Smooth muscle cell of the brain vasculature (primary cell): ENCODE measurements around the gene PP2D1.
"Not testable (repeated sequence)": the region's sequence is repeated elsewhere in the genome, so short reads cannot be mapped to it uniquely, and the experiment has no call there.

Source experiments
- DNase-seq: peaks from one replicate; pipeline ENCODE4 v3.0.0-alpha.2; 2012; ENCODE audit warnings: low read depth, low spot score

Gene PP2D1

DNA sequence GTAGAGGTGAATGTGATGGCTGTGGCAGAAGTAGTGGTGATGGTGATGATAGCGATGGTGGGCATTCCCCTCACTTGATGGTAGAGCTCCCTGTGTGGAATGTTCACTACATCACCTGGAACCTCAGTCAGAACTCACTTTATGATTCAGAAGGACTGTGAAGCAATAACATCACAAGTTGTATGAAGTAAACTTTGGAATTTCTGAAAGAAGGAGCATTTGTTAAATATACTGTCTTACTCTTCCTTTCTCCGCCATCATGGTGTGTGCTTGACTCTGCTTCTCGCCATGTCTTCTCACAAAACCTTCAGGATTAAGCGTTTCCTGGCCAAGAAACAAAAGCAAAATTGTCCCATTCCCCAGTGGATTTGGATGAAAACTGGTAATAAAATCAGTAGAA lies at the start of gene PP2D1:
PP2D1 (minus strand) TSS at position 101 of the 400 bp plus-strand sequence. CDS start 192 bp downstream, outside the sequence.
- no peak for DNase-seq

DNA sequence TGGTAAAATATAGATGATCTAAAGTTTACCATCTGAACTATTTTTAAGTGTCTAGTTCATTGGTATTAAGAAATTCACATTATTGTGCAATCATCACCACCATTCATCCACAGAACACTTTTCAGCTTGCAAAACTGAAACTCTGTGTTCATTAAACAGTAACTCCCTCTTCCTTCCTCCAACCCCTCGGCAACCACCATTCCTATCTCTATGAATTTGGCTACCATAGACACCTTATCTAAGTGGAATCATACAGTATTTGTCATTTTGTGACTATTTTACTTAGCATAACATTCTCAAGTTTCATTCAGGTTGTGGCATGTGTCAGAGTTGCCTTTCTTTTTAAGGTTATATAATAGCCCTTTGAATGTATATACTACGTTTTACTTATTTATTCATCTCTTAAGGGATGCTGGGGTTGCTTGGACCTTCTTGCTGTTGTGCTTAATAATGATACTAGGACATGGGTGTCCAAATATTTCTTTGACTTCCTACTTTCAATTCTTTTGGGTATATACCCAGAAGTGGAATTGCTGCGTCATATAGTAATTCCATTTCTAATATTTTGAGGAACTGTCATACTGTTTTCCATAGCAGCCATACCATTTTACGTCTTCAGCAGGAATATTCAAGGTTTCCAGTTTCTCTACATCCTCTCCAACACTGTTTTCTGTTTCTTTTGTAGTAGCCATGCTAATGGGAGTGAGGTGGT lies 49.1 kb upstream of the PP2D1 start:
- DNase-seq = no peak

DNA sequence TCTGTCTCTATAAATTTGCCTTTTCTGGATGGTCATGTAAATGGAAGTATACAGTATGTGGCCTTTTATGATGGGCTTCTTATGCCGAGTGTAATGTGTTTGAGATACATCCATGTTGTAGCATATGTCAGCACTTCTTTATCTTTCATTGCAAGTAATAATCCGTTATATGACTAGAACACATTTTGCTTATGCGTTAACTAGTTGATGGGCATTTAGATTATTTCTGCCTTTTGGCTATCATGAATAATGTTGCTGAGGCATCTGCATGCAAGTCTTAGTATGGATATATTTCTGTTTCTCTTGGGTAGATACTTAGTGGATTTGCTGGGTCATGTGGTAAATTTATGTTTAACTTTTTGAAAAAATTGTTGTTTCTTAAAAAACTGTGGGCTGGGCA lies 47.9 kb upstream of the PP2D1 start:
- DNase-seq = no peak

GRCh38 chr3:20057612-20058180 lies 45.6 kb upstream of the PP2D1 start:
- DNase-seq = no peak

- DNase-seq = no peak
Measured at GRCh38 chr3:20056725-20057611, 44.9 kb upstream of the PP2D1 start.

GRCh38 chr3:20055842-20056241 lies 43.8 kb upstream of the PP2D1 start:
- no peak for DNase-seq

DNA sequence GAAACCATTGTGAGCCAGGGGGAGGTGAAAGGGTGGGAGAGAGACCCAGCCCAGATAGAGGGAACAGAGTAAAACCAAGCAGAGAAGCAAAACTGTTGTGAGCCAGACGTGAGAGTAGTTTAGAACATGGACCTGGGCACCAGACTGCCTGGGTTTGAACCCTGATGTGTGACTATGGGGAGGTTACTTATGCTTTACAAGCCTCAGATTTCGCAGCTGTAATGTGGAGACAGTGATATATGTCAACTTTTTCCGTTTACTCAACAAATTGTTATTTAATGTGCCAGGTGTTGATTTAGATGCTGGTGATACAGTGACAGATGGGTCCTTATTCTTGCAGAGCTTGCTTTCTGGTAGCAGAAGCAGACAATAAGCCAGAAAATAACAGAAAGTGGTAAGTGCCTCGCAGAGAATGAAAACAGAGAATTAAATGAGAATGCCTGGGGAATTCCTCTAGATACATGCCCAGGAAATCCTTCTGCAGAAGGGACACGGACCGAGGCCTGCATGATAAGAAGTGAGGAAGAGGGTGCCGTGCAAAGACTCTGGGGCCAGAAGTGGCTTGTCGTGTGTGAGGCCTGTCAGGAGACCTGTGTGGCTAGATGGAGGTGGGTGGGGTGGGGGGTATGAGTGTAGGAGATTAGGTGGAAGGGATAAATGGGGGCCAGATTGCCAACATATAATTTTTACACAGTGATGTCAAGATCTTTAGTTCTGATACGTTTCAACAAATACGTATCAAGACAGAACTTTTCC lies 43.1 kb upstream of the PP2D1 start:
- no peak for DNase-seq

DNA sequence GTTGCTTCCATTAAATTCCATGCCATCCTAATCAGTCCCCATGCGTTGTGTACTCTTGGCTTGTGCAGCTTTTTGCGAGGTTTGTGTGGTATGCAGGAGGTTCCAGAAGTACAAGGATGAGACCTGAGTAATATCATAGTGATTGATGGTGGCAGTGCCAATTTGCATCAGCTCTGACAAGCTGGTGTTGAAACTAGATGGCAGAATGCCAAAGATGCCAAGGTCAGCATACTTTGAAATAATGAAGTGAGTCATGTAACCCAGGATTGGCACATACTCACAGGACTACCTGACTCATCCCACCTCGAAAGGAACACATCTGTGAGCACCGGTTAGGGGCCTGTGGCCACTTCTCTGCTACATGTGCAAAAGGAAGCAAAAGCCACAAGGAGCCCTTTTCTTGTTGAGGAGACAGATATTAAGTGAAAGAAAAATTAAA lies 42.5 kb upstream of the PP2D1 start:
- DNase-seq = no peak

GRCh38 chr3:20052851-20053250 lies 40.8 kb upstream of the PP2D1 start:
- DNase-seq = no peak

DNA sequence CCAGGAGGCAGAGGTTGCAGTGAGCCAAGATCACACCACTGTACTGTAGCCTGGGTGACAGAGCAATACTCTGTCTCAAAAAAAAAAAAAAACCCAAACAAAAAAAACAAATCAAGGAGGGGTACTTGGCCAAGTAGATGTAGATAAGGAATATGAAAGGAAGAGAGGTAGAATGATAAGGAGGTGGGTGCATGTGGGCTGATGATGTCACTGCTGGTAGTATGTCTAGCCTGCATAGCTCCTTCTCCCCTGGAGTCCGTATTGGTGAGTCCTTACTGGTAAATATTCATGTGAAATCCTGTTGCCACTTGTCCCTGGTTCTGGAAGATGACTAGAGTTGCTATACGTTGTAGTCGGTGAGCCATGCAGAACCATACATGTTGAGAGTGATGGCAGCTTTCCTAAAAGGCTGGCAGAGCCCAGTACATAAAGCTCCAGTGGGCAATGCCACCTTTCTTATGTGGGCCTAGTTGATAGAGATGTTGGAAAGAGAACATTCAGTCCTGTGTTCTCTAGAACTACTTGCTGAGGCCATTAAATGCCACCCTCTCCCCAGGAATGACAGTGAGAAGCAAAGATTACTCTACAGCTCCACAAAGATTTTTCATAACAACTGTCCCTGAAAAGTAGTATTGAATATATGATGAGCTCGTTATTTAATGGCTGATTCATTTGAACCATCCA lies 39.2 kb upstream of the PP2D1 start:
- DNase-seq = no peak

GRCh38 chr3:20047976-20048883 lies 36.2 kb upstream of the PP2D1 start:
- no peak for DNase-seq

GRCh38 chr3:20047341-20047779 lies 35.3 kb upstream of the PP2D1 start:
- DNase-seq = no peak

GRCh38 chr3:20046556-20046955 lies 34.5 kb upstream of the PP2D1 start:
- DNase-seq = no peak

DNA sequence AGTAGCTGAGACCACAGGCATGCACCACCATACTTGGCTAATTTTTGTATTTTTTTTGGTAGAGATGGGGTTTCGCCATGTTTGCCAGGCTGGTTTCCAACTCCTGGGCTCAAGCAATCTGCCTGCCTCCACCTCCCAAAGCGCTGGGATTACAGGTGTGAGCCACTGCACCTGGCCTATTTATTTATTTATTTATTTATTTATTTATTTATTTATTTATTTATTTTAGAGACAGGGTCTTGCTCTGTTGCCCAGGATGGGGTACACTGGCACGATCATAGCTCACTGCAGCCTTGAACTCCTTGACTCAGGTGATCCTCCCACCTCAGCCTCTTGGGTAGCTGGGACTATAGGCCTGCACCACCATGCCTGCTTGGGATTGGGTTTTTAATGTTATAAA lies 33.1 kb upstream of the PP2D1 start:
- not testable (repeated sequence) for DNase-seq

- no peak for DNase-seq
Measured at GRCh38 chr3:20043825-20044224, 31.8 kb upstream of the PP2D1 start.

DNA sequence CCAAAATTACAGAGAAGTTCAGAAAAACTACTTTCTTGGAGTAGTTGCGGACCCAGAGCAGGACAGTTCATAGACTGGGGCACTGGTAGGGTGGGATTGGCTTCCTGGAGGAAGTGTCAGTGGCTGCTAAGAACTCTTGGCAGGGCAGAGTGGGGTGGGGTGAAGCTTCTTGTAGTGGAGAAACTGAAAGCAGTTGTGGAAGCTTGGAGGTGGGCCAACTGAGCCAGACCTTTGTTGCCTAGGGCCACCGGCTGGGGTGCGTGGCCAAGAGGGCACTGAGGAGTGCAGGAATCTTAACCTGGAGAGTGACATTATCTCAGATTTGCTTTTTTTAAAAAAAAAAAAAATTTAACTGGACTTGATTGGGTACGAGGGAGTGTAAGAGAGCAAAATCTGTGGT lies 31.3 kb upstream of the PP2D1 start:
- DNase-seq = no peak

DNA sequence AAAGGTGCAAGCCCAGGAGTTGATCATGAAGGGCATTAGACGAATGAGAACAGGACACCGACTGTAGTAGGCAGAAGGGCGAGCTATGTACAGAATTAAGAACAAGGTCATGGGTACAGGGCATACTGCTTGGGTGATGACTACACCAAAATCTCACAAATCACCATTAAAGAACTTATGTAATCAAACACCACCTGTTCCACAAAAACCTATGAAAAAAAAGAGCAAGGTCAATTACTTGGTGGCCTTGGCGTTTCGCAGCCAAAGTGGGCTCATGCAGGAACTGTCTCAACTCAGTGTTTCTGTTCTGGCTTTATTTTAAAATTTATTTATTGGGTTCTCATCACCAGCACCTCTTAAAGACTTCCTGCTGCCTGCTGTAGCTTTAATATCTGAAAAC lies 30.3 kb upstream of the PP2D1 start:
- no peak for DNase-seq

DNA sequence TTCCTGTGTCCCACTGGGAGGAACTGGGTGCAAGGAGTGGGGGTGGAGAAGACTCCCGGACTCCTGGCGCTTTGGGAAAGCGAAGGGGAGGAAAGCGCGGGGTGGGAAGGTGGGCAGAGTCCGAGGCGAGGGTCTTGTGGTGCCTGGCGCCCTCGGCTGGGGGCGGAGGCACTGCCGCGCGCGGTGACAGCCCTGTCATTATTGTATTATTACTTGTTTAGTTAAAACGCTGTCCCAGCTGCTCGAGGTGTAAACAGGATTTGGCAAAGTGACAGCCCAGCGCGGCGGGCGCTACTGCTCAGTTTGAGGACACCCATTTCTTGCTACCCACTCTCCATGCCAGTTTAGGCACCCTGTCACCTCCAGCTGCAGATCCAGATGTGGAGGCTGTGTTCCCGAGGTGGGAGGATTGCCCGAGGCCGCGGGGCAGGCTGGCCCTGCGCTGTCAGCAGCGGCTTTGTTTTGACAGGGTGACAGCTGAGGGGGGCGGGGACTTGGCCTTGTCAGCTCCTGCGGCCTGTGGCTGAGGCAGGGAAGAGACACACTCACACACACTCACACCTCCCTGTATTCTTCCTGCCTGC lies 29.2 kb upstream of the PP2D1 start:
- no peak for DNase-seq

GRCh38 chr3:20040548-20041196 lies 28.6 kb upstream of the PP2D1 start:
- DNase-seq = no peak
